IPS-18a (cell line): ENCODE measurements around the gene ANKRD18A.

Experiments used
- H3K27ac ChIP-seq: one replicate; pipeline ENCODE4 v1.5.1; 2013; ENCODE audit warnings: low read length
- H3K27me3 ChIP-seq: one replicate; pipeline ENCODE4 v1.6.1; 2013; ENCODE audit warnings: mild to moderate bottlenecking, low read length; ENCODE audit not compliant: control insufficient read depth, insufficient read depth
- H3K36me3 ChIP-seq: one replicate; pipeline ENCODE4 v1.6.1; 2013; ENCODE audit warnings: low read depth, low read length; ENCODE audit not compliant: control insufficient read depth
- H3K4me1 ChIP-seq: one replicate; pipeline ENCODE4 v1.6.1; 2013; ENCODE audit warnings: low read depth, low read length; ENCODE audit not compliant: control insufficient read depth
- H3K4me3 ChIP-seq: one replicate; pipeline ENCODE4 v1.5.1; 2013; ENCODE audit warnings: low read length
- H3K9ac ChIP-seq: one replicate; pipeline ENCODE4 v1.6.1; 2013; ENCODE audit warnings: mild to moderate bottlenecking, low read length, moderate library complexity
- H3K9me3 ChIP-seq: one replicate; pipeline ENCODE4 v1.6.1; 2013; ENCODE audit warnings: low read depth, low read length; ENCODE audit not compliant: control insufficient read depth

Gene ANKRD18A

DNA sequence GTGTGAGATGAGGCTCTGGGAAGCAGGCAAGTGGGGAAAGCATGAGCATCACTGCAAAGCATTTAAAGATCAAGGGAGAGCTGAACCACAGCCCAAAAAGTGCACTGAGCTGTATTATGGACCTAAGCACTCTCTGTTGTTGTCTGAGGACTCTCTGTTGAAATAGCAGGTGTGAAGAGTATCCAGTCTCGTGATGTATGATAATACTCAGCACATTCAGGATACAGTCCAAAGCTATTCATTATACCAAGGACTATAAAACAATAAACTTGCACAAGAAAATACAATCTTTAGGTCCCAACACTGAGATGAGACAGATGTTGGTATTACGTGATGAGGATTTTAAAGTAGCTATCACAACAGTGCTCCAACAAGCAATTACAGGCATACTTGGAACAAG, 98.6 kb downstream of the ANKRD18A start:
- H3K36me3 ChIP-seq: no peaks in the 10 kb centered on the region
- H3K4me1 ChIP-seq: no peaks in the 10 kb centered on the region
- H3K27me3 ChIP-seq: no peaks in the 10 kb centered on the region
- H3K27ac ChIP-seq: no peak overlapping the region
- H3K9me3 ChIP-seq: no peaks in the 10 kb centered on the region
- no peak overlapping the region for H3K9ac ChIP-seq
- no peak overlapping the region for H3K4me3 ChIP-seq
